ENCODE results near the gene SCN8A. TPM values are rescaled to one million over a fixed set of nuclear protein-coding genes. Genes with fewer than 3 reads are reported as not detected.
"Not testable (repeated sequence)": the region's sequence is repeated elsewhere in the genome, so short reads cannot be mapped to it uniquely, and the experiment has no call there.

SCN8A gene
- total and polyA plus RNA-seq, 2 experiments from 2014 or later = 4.6 to 23.9 TPM

DNA sequence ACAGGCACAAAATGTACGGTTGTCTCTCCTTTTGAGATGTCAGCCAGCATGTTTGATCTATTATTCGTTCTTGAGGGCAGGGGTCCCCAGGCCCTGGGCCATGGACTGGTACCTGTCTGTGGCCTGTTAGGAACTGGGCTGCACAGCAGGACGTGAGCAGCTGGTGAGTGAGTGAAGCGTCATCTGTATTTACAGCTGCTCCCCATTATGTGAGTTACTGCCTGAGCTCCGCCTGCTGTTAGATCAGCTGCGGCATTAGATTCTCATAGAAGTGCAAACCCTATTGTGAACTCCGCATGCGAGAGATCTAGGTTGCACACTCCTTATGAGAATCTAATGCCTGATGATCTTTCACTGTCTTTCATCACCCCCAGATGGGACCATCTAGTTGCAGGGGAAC, 41.4 kb upstream of the SCN8A start:
- Mint-ChIP-seq H3K36me3 (ENCODE audit: low read depth) (no peaks in the 10 kb centered on the region), H3K4me3 (no peak overlapping the region), H3K4me1 (peaks cover 36% of the 10 kb centered on the region), H3K27me3 (ENCODE audit: insufficient read depth, low read depth, poor library complexity) (peaks cover 4% of the 10 kb centered on the region), H3K9me3 (no peaks in the 10 kb centered on the region; the same call in 1 of the 3 replicates), H3K27ac (no peak overlapping the region)
- Histone ChIP-seq H3K4me1 (ENCODE audit: insufficient read depth) (0 out of 2 replicates have a peak, but pooled peaks cover 3% of the 10 kb centered on the region), H3K27me3 (ENCODE audit: insufficient read depth) (no peaks in the 10 kb centered on the region), H2AFZ (no peak overlapping the region), H3K4me3 (no peak overlapping the region), H4K20me1 (replicated peaks; ENCODE audit: insufficient read depth) (no peaks in the 10 kb centered on the region), H3K79me2 (replicated peaks; ENCODE audit: insufficient read depth) (no peaks in the 10 kb centered on the region), H3K9me2 (ENCODE audit: insufficient read depth) (0 out of 2 replicates have a peak, but pooled peaks cover 5% of the 10 kb centered on the region), H3K27ac (ENCODE audit: low read depth) (no peak overlapping the region), H3K36me3 (ENCODE audit: insufficient read depth) (no peaks in the 10 kb centered on the region), H3K4me2 (no peak overlapping the region), H3F3A (replicated peaks; ENCODE audit: low read depth) (no peaks in the 10 kb centered on the region)
- no peak for DNase-seq (ENCODE audit: low spot score)
- no peak for ATAC-seq
- TF ChIP-seq EZH2phosphoT487 (IDR thresholded peaks at IDR 0.05; ENCODE audit: unreplicated experiment) = no peak
- no peak for TF ChIP-seq ZNF331 (CRISPR knock-in tag; IDR thresholded peaks at IDR 0.05; ENCODE audit: low read depth)
- TF ChIP-seq, protein P1, sequence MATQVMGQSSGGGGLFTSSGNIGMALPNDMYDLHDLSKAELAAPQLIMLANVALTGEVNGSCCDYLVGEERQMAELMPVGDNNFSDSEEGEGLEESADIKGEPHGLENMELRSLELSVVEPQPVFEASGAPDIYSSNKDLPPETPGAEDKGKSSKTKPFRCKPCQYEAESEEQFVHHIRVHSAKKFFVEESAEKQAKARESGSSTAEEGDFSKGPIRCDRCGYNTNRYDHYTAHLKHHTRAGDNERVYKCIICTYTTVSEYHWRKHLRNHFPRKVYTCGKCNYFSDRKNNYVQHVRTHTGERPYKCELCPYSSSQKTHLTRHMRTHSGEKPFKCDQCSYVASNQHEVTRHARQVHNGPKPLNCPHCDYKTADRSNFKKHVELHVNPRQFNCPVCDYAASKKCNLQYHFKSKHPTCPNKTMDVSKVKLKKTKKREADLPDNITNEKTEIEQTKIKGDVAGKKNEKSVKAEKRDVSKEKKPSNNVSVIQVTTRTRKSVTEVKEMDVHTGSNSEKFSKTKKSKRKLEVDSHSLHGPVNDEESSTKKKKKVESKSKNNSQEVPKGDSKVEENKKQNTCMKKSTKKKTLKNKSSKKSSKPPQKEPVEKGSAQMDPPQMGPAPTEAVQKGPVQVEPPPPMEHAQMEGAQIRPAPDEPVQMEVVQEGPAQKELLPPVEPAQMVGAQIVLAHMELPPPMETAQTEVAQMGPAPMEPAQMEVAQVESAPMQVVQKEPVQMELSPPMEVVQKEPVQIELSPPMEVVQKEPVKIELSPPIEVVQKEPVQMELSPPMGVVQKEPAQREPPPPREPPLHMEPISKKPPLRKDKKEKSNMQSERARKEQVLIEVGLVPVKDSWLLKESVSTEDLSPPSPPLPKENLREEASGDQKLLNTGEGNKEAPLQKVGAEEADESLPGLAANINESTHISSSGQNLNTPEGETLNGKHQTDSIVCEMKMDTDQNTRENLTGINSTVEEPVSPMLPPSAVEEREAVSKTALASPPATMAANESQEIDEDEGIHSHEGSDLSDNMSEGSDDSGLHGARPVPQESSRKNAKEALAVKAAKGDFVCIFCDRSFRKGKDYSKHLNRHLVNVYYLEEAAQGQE (IDR thresholded peaks at IDR 0.05; ENCODE audit: unreplicated experiment) = no peak
- no peak for TF ChIP-seq CREB1 (CRISPR knock-in tag; IDR thresholded peaks at IDR 0.05; ENCODE audit: low read depth)
- no peak for TF ChIP-seq POLR2AphosphoS5 (IDR thresholded peaks at IDR 0.05; ENCODE audit: low read depth)
- TF ChIP-seq, protein P2, sequence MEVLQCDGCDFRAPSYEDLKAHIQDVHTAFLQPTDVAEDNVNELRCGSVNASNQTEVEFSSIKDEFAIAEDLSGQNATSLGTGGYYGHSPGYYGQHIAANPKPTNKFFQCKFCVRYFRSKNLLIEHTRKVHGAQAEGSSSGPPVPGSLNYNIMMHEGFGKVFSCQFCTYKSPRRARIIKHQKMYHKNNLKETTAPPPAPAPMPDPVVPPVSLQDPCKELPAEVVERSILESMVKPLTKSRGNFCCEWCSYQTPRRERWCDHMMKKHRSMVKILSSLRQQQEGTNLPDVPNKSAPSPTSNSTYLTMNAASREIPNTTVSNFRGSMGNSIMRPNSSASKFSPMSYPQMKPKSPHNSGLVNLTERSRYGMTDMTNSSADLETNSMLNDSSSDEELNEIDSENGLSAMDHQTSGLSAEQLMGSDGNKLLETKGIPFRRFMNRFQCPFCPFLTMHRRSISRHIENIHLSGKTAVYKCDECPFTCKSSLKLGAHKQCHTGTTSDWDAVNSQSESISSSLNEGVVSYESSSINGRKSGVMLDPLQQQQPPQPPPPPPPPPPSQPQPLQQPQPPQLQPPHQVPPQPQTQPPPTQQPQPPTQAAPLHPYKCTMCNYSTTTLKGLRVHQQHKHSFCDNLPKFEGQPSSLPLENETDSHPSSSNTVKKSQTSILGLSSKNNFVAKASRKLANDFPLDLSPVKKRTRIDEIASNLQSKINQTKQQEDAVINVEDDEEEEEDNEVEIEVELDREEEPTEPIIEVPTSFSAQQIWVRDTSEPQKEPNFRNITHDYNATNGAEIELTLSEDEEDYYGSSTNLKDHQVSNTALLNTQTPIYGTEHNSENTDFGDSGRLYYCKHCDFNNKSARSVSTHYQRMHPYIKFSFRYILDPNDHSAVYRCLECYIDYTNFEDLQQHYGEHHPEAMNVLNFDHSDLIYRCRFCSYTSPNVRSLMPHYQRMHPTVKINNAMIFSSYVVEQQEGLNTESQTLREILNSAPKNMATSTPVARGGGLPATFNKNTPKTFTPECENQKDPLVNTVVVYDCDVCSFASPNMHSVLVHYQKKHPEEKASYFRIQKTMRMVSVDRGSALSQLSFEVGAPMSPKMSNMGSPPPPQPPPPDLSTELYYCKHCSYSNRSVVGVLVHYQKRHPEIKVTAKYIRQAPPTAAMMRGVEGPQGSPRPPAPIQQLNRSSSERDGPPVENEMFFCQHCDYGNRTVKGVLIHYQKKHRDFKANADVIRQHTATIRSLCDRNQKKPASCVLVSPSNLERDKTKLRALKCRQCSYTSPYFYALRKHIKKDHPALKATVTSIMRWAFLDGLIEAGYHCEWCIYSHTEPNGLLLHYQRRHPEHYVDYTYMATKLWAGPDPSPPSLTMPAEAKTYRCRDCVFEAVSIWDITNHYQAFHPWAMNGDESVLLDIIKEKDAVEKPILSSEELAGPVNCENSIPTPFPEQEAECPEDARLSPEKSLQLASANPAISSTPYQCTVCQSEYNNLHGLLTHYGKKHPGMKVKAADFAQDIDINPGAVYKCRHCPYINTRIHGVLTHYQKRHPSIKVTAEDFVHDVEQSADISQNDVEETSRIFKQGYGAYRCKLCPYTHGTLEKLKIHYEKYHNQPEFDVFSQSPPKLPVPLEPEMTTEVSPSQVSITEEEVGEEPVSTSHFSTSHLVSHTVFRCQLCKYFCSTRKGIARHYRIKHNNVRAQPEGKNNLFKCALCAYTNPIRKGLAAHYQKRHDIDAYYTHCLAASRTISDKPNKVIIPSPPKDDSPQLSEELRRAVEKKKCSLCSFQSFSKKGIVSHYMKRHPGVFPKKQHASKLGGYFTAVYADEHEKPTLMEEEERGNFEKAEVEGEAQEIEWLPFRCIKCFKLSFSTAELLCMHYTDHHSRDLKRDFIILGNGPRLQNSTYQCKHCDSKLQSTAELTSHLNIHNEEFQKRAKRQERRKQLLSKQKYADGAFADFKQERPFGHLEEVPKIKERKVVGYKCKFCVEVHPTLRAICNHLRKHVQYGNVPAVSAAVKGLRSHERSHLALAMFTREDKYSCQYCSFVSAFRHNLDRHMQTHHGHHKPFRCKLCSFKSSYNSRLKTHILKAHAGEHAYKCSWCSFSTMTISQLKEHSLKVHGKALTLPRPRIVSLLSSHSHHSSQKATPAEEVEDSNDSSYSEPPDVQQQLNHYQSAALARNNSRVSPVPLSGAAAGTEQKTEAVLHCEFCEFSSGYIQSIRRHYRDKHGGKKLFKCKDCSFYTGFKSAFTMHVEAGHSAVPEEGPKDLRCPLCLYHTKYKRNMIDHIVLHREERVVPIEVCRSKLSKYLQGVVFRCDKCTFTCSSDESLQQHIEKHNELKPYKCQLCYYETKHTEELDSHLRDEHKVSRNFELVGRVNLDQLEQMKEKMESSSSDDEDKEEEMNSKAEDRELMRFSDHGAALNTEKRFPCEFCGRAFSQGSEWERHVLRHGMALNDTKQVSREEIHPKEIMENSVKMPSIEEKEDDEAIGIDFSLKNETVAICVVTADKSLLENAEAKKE (CRISPR knock-in tag; IDR thresholded peaks at IDR 0.05) = no peak
- TF ChIP-seq, protein P3, sequence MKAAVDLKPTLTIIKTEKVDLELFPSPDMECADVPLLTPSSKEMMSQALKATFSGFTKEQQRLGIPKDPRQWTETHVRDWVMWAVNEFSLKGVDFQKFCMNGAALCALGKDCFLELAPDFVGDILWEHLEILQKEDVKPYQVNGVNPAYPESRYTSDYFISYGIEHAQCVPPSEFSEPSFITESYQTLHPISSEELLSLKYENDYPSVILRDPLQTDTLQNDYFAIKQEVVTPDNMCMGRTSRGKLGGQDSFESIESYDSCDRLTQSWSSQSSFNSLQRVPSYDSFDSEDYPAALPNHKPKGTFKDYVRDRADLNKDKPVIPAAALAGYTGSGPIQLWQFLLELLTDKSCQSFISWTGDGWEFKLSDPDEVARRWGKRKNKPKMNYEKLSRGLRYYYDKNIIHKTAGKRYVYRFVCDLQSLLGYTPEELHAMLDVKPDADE (IDR thresholded peaks at IDR 0.05) = no peak
- TF ChIP-seq JUNB (IDR thresholded peaks at IDR 0.05; ENCODE audit: unreplicated experiment) = no peak

DNA sequence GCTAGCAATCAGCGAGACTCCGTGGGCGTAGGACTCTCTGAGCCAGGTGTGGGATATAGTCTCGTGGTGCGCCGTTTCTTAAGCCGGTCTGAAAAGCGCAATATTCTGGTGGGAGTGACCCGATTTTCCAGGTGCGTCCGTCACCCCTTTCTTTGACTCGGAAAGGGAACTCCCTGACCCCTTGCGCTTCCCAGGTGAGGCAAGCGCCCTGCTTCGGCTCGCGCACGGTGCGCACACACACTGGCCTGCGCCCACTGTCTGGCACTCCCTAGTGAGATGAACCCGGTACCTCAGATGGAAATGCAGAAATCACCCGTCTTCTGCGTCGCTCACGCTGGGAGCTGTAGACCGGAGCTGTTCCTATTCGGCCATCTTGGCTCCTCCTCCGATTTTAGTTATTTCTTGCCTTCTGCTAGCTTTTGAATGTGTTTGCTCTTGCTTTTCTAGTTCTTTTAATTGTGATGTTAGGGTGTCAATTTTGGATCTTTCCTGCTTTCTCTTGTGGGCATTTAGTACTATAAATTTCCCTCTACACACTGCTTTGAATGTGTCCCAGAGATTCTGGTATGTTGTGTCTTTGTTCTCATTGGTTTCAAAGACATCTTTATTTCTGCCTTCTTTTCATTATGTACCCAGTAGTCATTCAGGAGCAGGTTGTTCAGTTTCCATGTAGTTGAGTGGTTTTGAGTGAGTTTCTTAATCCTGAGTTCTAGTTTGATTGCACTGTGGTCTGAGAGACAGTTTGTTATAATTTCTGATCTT, 22.6 kb upstream of the SCN8A start:
- H3K79me2 ChIP-seq (replicated peaks; ENCODE audit: insufficient read depth); H3K4me1 Mint-ChIP-seq; H3K27ac Mint-ChIP-seq; H2AFZ ChIP-seq; H3K27me3 Mint-ChIP-seq (ENCODE audit: insufficient read depth, low read depth, poor library complexity); H3K9me2 ChIP-seq (ENCODE audit: insufficient read depth); H3F3A ChIP-seq (replicated peaks; ENCODE audit: low read depth); ATAC-seq; H3K27me3 ChIP-seq (ENCODE audit: insufficient read depth); H3K4me1 ChIP-seq (ENCODE audit: insufficient read depth); DNase-seq (ENCODE audit: low spot score); H4K20me1 ChIP-seq (replicated peaks; ENCODE audit: insufficient read depth): not testable (repeated sequence)
- Mint-ChIP-seq H3K36me3 (ENCODE audit: low read depth) (peaks cover 31% of the 10 kb centered on the region), H3K9me3 (peaks cover 33% of the 10 kb centered on the region), H3K4me3 (peak overlapping the region; percentile 26; the same call in 1 of the 3 replicates)
- Histone ChIP-seq H3K27ac (ENCODE audit: low read depth) (peak overlapping the region; percentile 67; the same call in 1 of the 2 replicates), H3K4me3 (peak overlapping the region; percentile 45), H3K4me2 (peak overlapping the region; percentile 69; the same call in 1 of the 2 replicates), H3K36me3 (ENCODE audit: insufficient read depth) (0 out of 2 replicates have a peak, but pooled peaks cover 11% of the 10 kb centered on the region)

Measured in GM23338 (cell line).